H9 (cell line): ENCODE data around the gene TMEM164. TPM values are rescaled to one million over a fixed set of nuclear protein-coding genes. Genes with fewer than 3 reads are reported as not detected.

Source experiments
- DNase-seq: peaks from one replicate; pipeline ENCODE4 v3.0.0-alpha.2; 2017
- H2AFZ ChIP-seq: one replicate; pipeline ENCODE4 v1.6.1; 2013; ENCODE audit warnings: mild to moderate bottlenecking, low read length, control low read depth, moderate library complexity
- H2AK5ac ChIP-seq: 2 replicates; pipeline ENCODE4 v1.6.1; 2013; ENCODE audit warnings: low read length, control low read depth, mixed read lengths; ENCODE audit not compliant: insufficient read length
- H2BK120ac ChIP-seq: one replicate; pipeline ENCODE4 v1.6.1; 2013; ENCODE audit warnings: low read depth, mild to moderate bottlenecking, low read length, control low read depth, inconsistent platforms; ENCODE audit not compliant: poor library complexity, severe bottlenecking
- H2BK12ac ChIP-seq: 2 replicates; pipeline ENCODE4 v1.6.1; 2013; ENCODE audit warnings: low read length, control low read depth, mixed read lengths, low read depth; ENCODE audit not compliant: insufficient read length
- H2BK15ac ChIP-seq: 2 replicates; pipeline ENCODE4 v1.6.1; 2013; ENCODE audit warnings: low read depth, low read length, control low read depth
- H2BK20ac ChIP-seq: one replicate; pipeline ENCODE4 v1.6.1; 2013; ENCODE audit warnings: low read depth, mild to moderate bottlenecking, low read length, control low read depth, inconsistent platforms; ENCODE audit not compliant: poor library complexity, severe bottlenecking
- H2BK5ac ChIP-seq: 2 replicates; pipeline ENCODE4 v1.6.1; 2013; ENCODE audit warnings: low read length, control low read depth, mixed read lengths; ENCODE audit not compliant: insufficient read length
- H3K14ac ChIP-seq: 2 replicates; pipeline ENCODE4 v1.6.1; 2013; ENCODE audit warnings: low read length, control low read depth; ENCODE audit not compliant: insufficient read depth
- H3K18ac ChIP-seq: 2 replicates; pipeline ENCODE4 v1.6.1; 2013; ENCODE audit warnings: low read depth, mild to moderate bottlenecking, mixed read lengths, low read length, control low read depth; ENCODE audit not compliant: insufficient read length
- H3K23ac ChIP-seq: 2 replicates; pipeline ENCODE4 v1.6.1; 2013; ENCODE audit warnings: low read length, control low read depth, mixed read lengths, low read depth; ENCODE audit not compliant: insufficient read length
- H3K23me2 ChIP-seq: 2 replicates; pipeline ENCODE4 v1.6.1; 2013; ENCODE audit warnings: low read depth, mild to moderate bottlenecking, mixed read lengths, low read length, control low read depth; ENCODE audit not compliant: insufficient read length, poor library complexity, severe bottlenecking
- H3K27ac ChIP-seq: 2 replicates; pipeline ENCODE4 v1.5.1; 2013; ENCODE audit warnings: low read length, control low read depth, mixed read lengths, low read depth; ENCODE audit not compliant: insufficient read length
- H3K27me3 ChIP-seq: 2 replicates; pipeline ENCODE4 v1.6.1; 2013; ENCODE audit warnings: low read length, control low read depth, inconsistent platforms; ENCODE audit not compliant: insufficient read depth
- H3K4ac ChIP-seq: 2 replicates; pipeline ENCODE4 v1.6.1; 2013; ENCODE audit warnings: low read depth, mild to moderate bottlenecking, control low read depth, inconsistent platforms, low read length, moderate library complexity
- H3K4me1 ChIP-seq: 2 replicates; pipeline ENCODE4 v1.6.1; 2013; ENCODE audit warnings: low read length, control low read depth, inconsistent platforms; ENCODE audit not compliant: insufficient read depth
- H3K4me2 ChIP-seq: 2 replicates; pipeline ENCODE4 v1.6.1; 2013; ENCODE audit warnings: low read length, control low read depth, mixed read lengths; ENCODE audit not compliant: insufficient read length, insufficient read depth
- H3K56ac ChIP-seq: 2 replicates; pipeline ENCODE4 v1.6.1; 2013; ENCODE audit warnings: low read depth, mild to moderate bottlenecking, mixed read lengths, low read length, control low read depth; ENCODE audit not compliant: insufficient read length
- H3K79me1 ChIP-seq: 2 replicates; pipeline ENCODE4 v1.6.1; 2013; ENCODE audit warnings: low read depth, mild to moderate bottlenecking, moderate library complexity, low read length, control low read depth, inconsistent platforms; ENCODE audit not compliant: insufficient read depth, poor library complexity, severe bottlenecking
- H3K79me2 ChIP-seq: 2 replicates; pipeline ENCODE4 v1.6.1; 2013; ENCODE audit warnings: low read length, control low read depth, inconsistent platforms; ENCODE audit not compliant: insufficient read depth
- H3K9ac ChIP-seq: 2 replicates; pipeline ENCODE4 v1.6.1; 2013; ENCODE audit warnings: low read length, control low read depth, mixed read lengths; ENCODE audit not compliant: insufficient read length; ENCODE audit errors: extremely low read depth
- H3K9me3 ChIP-seq: one replicate; pipeline ENCODE4 v1.6.1; 2013; ENCODE audit warnings: low read depth, low read length, inconsistent platforms; ENCODE audit not compliant: control insufficient read depth
- H3T11ph ChIP-seq: one replicate; pipeline ENCODE4 v1.6.1; 2013; ENCODE audit warnings: mild to moderate bottlenecking, low read length, control low read depth, inconsistent platforms
- H4K20me1 ChIP-seq: one replicate; pipeline ENCODE4 v1.6.1; 2013; ENCODE audit not compliant: control insufficient read depth, insufficient read length, insufficient read depth
- H4K5ac ChIP-seq: 2 replicates; pipeline ENCODE4 v1.6.1; 2013; ENCODE audit warnings: low read depth, mild to moderate bottlenecking, mixed read lengths, low read length, control low read depth; ENCODE audit not compliant: insufficient read length
- H4K8ac ChIP-seq: replicated peaks from 2 replicates; pipeline ENCODE4 v1.6.1; 2013; ENCODE audit warnings: low read length, control low read depth, mixed read lengths, low read depth; ENCODE audit not compliant: insufficient read length
- H4K91ac ChIP-seq: 2 replicates; pipeline ENCODE4 v1.6.1; 2013; ENCODE audit warnings: low read depth, mild to moderate bottlenecking, moderate library complexity, mixed read lengths, low read length, control low read depth; ENCODE audit not compliant: insufficient read length
- H3K27ac Mint-ChIP-seq, 3 experiments: 2 replicates in 2 of 3; 3 replicates in 1 of 3; pipeline ENCODE4 v1.8.0; 2020 to 2021; ENCODE audit warnings: mixed read lengths in 3 of 3, mild to moderate bottlenecking in 1 of 3, moderate library complexity in 1 of 3
- H3K27me3 Mint-ChIP-seq: 2 replicates; pipeline ENCODE4 v1.8.0; 2021; ENCODE audit warnings: low read depth, mild to moderate bottlenecking, moderate library complexity, mixed read lengths
- H3K36me3 Mint-ChIP-seq, 3 experiments: 2 replicates in 2 of 3; 3 replicates in 1 of 3; pipeline ENCODE4 v1.8.0; 2020 to 2021; ENCODE audit warnings: low read depth in 3 of 3, mixed read lengths in 3 of 3; ENCODE audit not compliant: insufficient read depth in 1 of 3
- H3K4me1 Mint-ChIP-seq, 2 experiments: 2 replicates each; pipeline ENCODE4 v1.8.0; 2020; ENCODE audit warnings: mixed read lengths in 2 of 2
- H3K4me3 Mint-ChIP-seq, 2 experiments: 2 replicates in 1 of 2; 3 replicates in 1 of 2; pipeline ENCODE4 v1.8.0; 2020 to 2021; ENCODE audit warnings: mild to moderate bottlenecking in 2 of 2, mixed read lengths in 2 of 2, moderate library complexity in 1 of 2
- H3K9me3 Mint-ChIP-seq, 2 experiments: 2 replicates in 1 of 2; 3 replicates in 1 of 2; pipeline ENCODE4 v1.8.0; 2020; ENCODE audit warnings: mild to moderate bottlenecking in 2 of 2, mixed read lengths in 2 of 2, moderate library complexity in 1 of 2
- WGBS: extraction: QIAGEN DNeasy Blood & Tissue Kit; methylation state at CpG from one replicate; pipeline ENCODE4 v1.1.7; 2013; ENCODE audit warnings: missing lambda C conversion rate, low lambda C conversion rate, mixed read lengths; ENCODE audit not compliant: insufficient read length; ENCODE audit errors: extremely low coverage; 5-methylcytosine and 5-hydroxymethylcytosine counted together
- total RNA-seq: library from RNA; stranded (reverse); gene quantifications from 2 replicates; pipeline ENCODE4 v1.2.1, GENCODE V29; 2021
- TF ChIP-seq, protein P1 (sequence below): fragments of 200-600 bp; sonication (generic); conservative IDR thresholded peaks from 3 replicates; pipeline ENCODE4 v1.8.0; 2021; ENCODE audit warnings: antibody characterized with exemption, mild to moderate bottlenecking

The TMEM164 gene
- total RNA-seq, 1 experiment from 2014 or later, result 30.4 TPM

DNA sequence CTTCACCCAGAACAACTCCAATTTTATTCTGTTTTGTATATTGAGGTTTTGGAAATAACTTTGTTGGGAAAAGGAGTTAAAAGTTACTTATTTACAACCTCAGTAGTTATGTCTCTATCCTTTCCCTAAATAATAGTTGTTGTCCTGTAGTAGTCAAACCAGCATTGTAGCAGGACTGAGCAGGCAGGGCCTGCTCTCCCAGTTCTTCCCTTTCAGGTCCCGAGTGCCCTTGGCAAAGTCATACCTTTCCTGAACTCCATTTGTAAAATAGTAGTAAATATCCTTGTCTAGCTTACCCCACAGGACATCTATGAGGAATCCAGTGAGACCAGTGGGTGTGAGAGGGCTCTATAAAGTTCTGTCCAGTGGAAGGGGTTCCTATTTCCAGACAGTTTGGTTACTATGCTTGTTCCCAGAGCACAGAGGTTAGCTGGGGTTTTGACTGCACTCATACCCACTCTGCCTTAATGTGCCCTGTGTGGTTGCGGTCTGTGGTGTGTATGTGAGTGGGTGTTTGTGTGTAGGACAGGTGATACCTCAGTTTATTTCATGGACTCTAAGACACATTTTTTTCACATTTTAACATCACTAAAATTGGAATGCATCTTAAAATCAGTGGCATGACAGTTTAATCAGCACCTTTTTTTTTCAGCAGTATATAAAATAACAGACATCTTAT, 178.7 kb downstream of the TMEM164 start:
- H3K4ac ChIP-seq, result no peak overlapping the region
- H3K4me1 Mint-ChIP-seq, result peaks cover 27 to 34% of the 10 kb centered on the region in 2 experiments
- no peaks in the 10 kb centered on the region for H3K27me3 ChIP-seq
- H2BK12ac ChIP-seq, result no peak overlapping the region
- no peaks in the 10 kb centered on the region for H3K27me3 Mint-ChIP-seq
- no peak overlapping the region for H3K4me2 ChIP-seq
- H3K23me2 ChIP-seq, result no peaks in the 10 kb centered on the region
- H3K14ac ChIP-seq, result no peak overlapping the region
- H2AK5ac ChIP-seq, result no peak overlapping the region
- TF ChIP-seq, protein P1, sequence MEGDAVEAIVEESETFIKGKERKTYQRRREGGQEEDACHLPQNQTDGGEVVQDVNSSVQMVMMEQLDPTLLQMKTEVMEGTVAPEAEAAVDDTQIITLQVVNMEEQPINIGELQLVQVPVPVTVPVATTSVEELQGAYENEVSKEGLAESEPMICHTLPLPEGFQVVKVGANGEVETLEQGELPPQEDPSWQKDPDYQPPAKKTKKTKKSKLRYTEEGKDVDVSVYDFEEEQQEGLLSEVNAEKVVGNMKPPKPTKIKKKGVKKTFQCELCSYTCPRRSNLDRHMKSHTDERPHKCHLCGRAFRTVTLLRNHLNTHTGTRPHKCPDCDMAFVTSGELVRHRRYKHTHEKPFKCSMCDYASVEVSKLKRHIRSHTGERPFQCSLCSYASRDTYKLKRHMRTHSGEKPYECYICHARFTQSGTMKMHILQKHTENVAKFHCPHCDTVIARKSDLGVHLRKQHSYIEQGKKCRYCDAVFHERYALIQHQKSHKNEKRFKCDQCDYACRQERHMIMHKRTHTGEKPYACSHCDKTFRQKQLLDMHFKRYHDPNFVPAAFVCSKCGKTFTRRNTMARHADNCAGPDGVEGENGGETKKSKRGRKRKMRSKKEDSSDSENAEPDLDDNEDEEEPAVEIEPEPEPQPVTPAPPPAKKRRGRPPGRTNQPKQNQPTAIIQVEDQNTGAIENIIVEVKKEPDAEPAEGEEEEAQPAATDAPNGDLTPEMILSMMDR, result no peak
- H3K36me3 Mint-ChIP-seq, result peaks cover 3 to 13% (median 4%) of the 10 kb centered on the region in 3 experiments; a peak in 6 of 7 replicates
- no peaks in the 10 kb centered on the region for H3K9me3 ChIP-seq
- H3K9me3 Mint-ChIP-seq, result peaks cover 4% of the 10 kb centered on the region in 2 experiments; a peak in 4 of 5 replicates
- no peak overlapping the region for H2AFZ ChIP-seq
- no peaks in the 10 kb centered on the region for H4K20me1 ChIP-seq
- no peak overlapping the region for H2BK20ac ChIP-seq
- DNase-seq, result no peak
- no peak overlapping the region for H3K4me3 Mint-ChIP-seq
- H3K4me1 ChIP-seq, result peaks cover 4% of the 10 kb centered on the region; the same call in 1 of the 2 replicates
- H2BK120ac ChIP-seq, result no peak overlapping the region
- no peak overlapping the region for H2BK5ac ChIP-seq
- no peak overlapping the region for H3K23ac ChIP-seq
- H3T11ph ChIP-seq, result no peak overlapping the region
- WGBS, result no CpG with 5 or more reads among the region's 2 CpGs
- no peak overlapping the region for H3K56ac ChIP-seq
- no peak overlapping the region for H3K27ac ChIP-seq
- no peak overlapping the region for H4K91ac ChIP-seq
- no peak overlapping the region for H3K9ac ChIP-seq
- H2BK15ac ChIP-seq, result no peak overlapping the region
- H4K8ac ChIP-seq, result no peak overlapping the region
- no peak overlapping the region for H4K5ac ChIP-seq
- H3K27ac Mint-ChIP-seq, result no peak overlapping the region
- H3K79me2 ChIP-seq, result no peaks in the 10 kb centered on the region
- H3K79me1 ChIP-seq, result no peaks in the 10 kb centered on the region
- no peak overlapping the region for H3K18ac ChIP-seq
